HL-60 (cell line): ENCODE measurements around the gene PRKCI.
"Not testable (repeated sequence)": the region's sequence is repeated elsewhere in the genome, so short reads cannot be mapped to it uniquely, and the experiment has no call there.

Source experiments
- DNase-seq, 2 experiments: peaks; one replicate each; pipeline ENCODE4 v3.0.0-alpha.2; 2010 to 2020; ENCODE audit warnings: low read depth in 1 of 2, low spot score in 1 of 2
- H3K27ac ChIP-seq: fragments of 250-450 bp; sonication (Bioruptor Pico); replicated peaks from 2 replicates; pipeline ENCODE4 v1.5.1; 2020; ENCODE audit warnings: mild to moderate bottlenecking, moderate library complexity
- H3K27me3 ChIP-seq: fragments of 250-450 bp; sonication (Bioruptor Pico); 2 replicates; pipeline ENCODE4 v1.5.1; 2021; ENCODE audit warnings: mild to moderate bottlenecking, moderate library complexity; ENCODE audit not compliant: insufficient read depth, poor library complexity, severe bottlenecking
- H3K4me3 ChIP-seq: replicated peaks from 2 replicates; pipeline ENCODE4 v1.5.1; 2011; ENCODE audit warnings: mild to moderate bottlenecking, control low read depth, low read length; ENCODE audit not compliant: insufficient read depth
- CTCF ChIP-seq: IDR thresholded peaks from one replicate; pipeline ENCODE4 v1.5.1; 2011; ENCODE audit warnings: low read length, control low read depth, inconsistent platforms; ENCODE audit not compliant: insufficient read depth
- GABPA ChIP-seq: IDR thresholded peaks from 2 replicates; pipeline ENCODE4 v1.6.1; 2012; ENCODE audit warnings: low read depth
- POLR2AphosphoS5 ChIP-seq: IDR thresholded peaks from 2 replicates; pipeline ENCODE4 v1.6.1; 2012; ENCODE audit warnings: low read depth
- REST ChIP-seq: IDR thresholded peaks from 2 replicates; pipeline ENCODE4 v1.6.1; 2012; ENCODE audit warnings: low read depth; ENCODE audit not compliant: insufficient replicate concordance
- SPI1 ChIP-seq: IDR thresholded peaks from 2 replicates; pipeline ENCODE4 v1.6.1; 2012; ENCODE audit warnings: low read depth, mild to moderate bottlenecking, borderline replicate concordance

Gene PRKCI

DNA sequence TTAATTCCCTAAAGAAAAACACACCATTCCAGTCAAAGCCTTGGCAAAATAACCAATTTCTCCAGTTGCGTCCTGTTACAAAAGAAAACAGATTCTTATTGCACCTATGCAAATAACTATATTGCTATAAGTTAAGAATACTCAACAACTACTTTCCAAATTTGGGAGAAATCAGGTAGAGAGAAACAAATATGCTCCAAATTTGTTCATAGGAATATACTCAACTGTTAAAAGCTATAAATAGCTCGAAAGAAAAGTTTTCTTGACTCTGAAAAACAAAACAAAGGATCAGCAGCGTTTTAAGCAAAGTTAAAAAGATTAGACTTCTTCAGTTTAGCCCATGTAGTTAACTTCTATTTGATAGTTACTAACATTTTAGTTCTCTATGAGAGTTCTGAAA, 115.2 kb downstream of the PRKCI start:
- TF ChIP-seq POLR2AphosphoS5 (no peak), GABPA (no peak), CTCF (no peak), REST (no peak), SPI1 (no peak)
- no peaks in the 10 kb centered on the region for H3K27me3 ChIP-seq

GRCh38 chr3:170338690-170339340, 116.6 kb downstream of the PRKCI start:
- DNase-seq: no peak
- Histone ChIP-seq H3K27me3 (no peaks in the 10 kb centered on the region), H3K4me3 (no peak overlapping the region), H3K27ac (no peak overlapping the region)
- TF ChIP-seq REST (no peak), GABPA (no peak)

More for the DNA sequence above, 115.2 kb downstream of the PRKCI start:
- H3K27ac ChIP-seq: no peak overlapping the region
- H3K4me3 ChIP-seq: no peak overlapping the region
- no peak for DNase-seq

GRCh38 chr3:170342273-170342672, 120.0 kb downstream of the PRKCI start:
- not testable (repeated sequence) for H3K27ac ChIP-seq, DNase-seq, H3K27me3 ChIP-seq, H3K4me3 ChIP-seq

- not testable (repeated sequence) for H3K27me3 ChIP-seq, H3K4me3 ChIP-seq, DNase-seq, H3K27ac ChIP-seq
These were observed 121.6 kb downstream of the PRKCI start for GRCh38 chr3:170343859-170344258.

GRCh38 chr3:170344971-170345370, 122.7 kb downstream of the PRKCI start:
- TF ChIP-seq CTCF: no peak
- no peak for TF ChIP-seq SPI1
- TF ChIP-seq GABPA: no peak
- no peak for TF ChIP-seq REST
- TF ChIP-seq POLR2AphosphoS5: no peak
- H3K27ac ChIP-seq: peak overlapping the region; percentile 24; the same call in 1 of the 2 replicates
- H3K4me3 ChIP-seq: no peak overlapping the region
- no peak for DNase-seq
- no peaks in the 10 kb centered on the region for H3K27me3 ChIP-seq
